Esophagus muscularis mucosa (tissue), 4 donors: Measurements from ENCODE around the gene BMAL1. TPM values are rescaled to one million over a fixed set of nuclear protein-coding genes. Genes with fewer than 3 reads are reported as not detected.

Experiments
- DNase-seq: peaks from one replicate; pipeline ENCODE4 v3.0.0-alpha.2; 2017; ENCODE audit errors: extremely low spot score
- H3K27ac ChIP-seq, 4 donors: fragments of 200-600 bp; sonication (generic); replicated peaks in 1 of 4; 1 replicate in 3 of 4; 2 replicates in 1 of 4; pipeline ENCODE4 v1.5.1; 2016 to 2019; ENCODE audit warnings: mild to moderate bottlenecking in 1 of 4
- H3K27me3 ChIP-seq, 4 donors: fragments of 200-600 bp; sonication (generic); one replicate each; pipeline versions ENCODE4 v1.5.1 to v1.6.0; 2016 to 2019
- H3K36me3 ChIP-seq, 4 donors: fragments of 200-600 bp; sonication (generic); one replicate each; pipeline ENCODE4 v1.5.1; 2016 to 2019
- H3K4me1 ChIP-seq, 4 donors: fragments of 200-600 bp; sonication (generic); one replicate each; pipeline ENCODE4 v1.5.1; 2016 to 2019
- H3K4me3 ChIP-seq, 4 donors: fragments of 200-600 bp; sonication (generic); 1 replicate in 2 of 4; 2 replicates in 2 of 4; pipeline ENCODE4 v1.5.1; 2016 to 2019; ENCODE audit warnings: mild to moderate bottlenecking in 4 of 4, moderate library complexity in 1 of 4
- H3K9me3 ChIP-seq, 4 donors: fragments of 200-600 bp; sonication (generic); 1 replicate in 3 of 4; 2 replicates in 1 of 4; pipeline ENCODE4 v1.5.1; 2016 to 2019
- EP300 ChIP-seq: sonication (generic); formaldehyde crosslinking; IDR thresholded peaks from one replicate; pipeline ENCODE4 v1.6.1; 2017; ENCODE audit warnings: antibody characterized with exemption
- POLR2A ChIP-seq: fragments of 450-650 bp; IDR thresholded peaks from one replicate; pipeline ENCODE4 v1.6.1; 2017; ENCODE audit warnings: antibody characterized with exemption, moderate library complexity, mild to moderate bottlenecking, low read depth
- POLR2AphosphoS5 ChIP-seq, 2 donors: sonication (generic); formaldehyde crosslinking; IDR thresholded peaks; one replicate each; pipeline ENCODE4 v1.6.1; 2017; ENCODE audit warnings: antibody characterized with exemption in 2 of 2
- WGBS: methylation state at CpG from one replicate; pipeline ENCODE4 v1.1.5; 2018; 5-methylcytosine and 5-hydroxymethylcytosine counted together
- intact Hi-C: fragments of 100-400 bp; cut with DNase I; formaldehyde crosslinking; loops from one replicate; pipeline ENCODE4 v1.15.1; 2023
- total RNA-seq, 4 donors: library from RNA; depleted of rRNA; stranded (reverse); fragments of >200 nt; gene quantifications; one replicate each; pipeline versions ENCODE4 v1.1.0 to v1.2.1, GENCODE V29; 2016
- TF ChIP-seq, protein P1 (sequence below), 3 experiments: fragments of 200-600 bp in 2 of 3; fragments of 450-650 bp in 1 of 3; sonication (generic) in 2 of 3; IDR thresholded peaks; one replicate each; pipeline ENCODE4 v1.5.1; 2017 to 2019; ENCODE audit warnings: antibody characterized with exemption in 3 of 3, mild to moderate bottlenecking in 2 of 3, moderate library complexity in 1 of 3

BMAL1 gene
- total RNA-seq, 4 donors from 2014 or later = 31.1 to 36.4 (median 33.9) TPM

DNA sequence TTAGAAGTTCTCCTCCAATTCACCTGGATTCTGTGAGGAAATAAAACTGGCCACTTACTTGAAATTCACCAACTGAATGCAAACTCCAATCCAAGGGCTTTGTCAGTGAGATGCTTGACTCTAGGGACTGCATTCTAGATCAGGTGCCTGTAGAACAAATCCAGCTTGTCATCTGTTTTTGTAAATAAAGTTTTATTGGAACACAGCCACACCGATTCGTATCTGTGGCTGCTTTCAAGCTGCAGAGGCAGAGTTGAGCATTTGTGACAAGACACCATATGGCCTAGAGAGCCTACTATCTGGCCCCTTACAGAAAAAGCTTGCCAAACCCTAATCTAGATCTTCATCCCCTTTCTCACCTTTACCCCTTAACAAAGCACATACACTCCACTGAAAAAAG, 103.1 kb downstream of the BMAL1 start:
- Histone ChIP-seq H3K9me3 (no peaks in the 10 kb centered on the region), H3K36me3 (peaks cover 44 to 89% (median 84%) of the 10 kb centered on the region in 4 donors), H3K4me1 (peaks cover 0 to 8% (median 3%) of the 10 kb centered on the region in 4 donors), H3K27me3 (no peaks in the 10 kb centered on the region), H3K4me3 (no peak overlapping the region), H3K27ac (no peak overlapping the region)
- intact Hi-C loops = no loop called here
- WGBS = 95% methylated on average over 2 of the region's 2 CpGs
- no peak for DNase-seq
- TF ChIP-seq EP300 (no peak), POLR2A (no peak), POLR2AphosphoS5 (IDR thresholded peaks at IDR 0.05) (no peak)
- TF ChIP-seq, protein P1, sequence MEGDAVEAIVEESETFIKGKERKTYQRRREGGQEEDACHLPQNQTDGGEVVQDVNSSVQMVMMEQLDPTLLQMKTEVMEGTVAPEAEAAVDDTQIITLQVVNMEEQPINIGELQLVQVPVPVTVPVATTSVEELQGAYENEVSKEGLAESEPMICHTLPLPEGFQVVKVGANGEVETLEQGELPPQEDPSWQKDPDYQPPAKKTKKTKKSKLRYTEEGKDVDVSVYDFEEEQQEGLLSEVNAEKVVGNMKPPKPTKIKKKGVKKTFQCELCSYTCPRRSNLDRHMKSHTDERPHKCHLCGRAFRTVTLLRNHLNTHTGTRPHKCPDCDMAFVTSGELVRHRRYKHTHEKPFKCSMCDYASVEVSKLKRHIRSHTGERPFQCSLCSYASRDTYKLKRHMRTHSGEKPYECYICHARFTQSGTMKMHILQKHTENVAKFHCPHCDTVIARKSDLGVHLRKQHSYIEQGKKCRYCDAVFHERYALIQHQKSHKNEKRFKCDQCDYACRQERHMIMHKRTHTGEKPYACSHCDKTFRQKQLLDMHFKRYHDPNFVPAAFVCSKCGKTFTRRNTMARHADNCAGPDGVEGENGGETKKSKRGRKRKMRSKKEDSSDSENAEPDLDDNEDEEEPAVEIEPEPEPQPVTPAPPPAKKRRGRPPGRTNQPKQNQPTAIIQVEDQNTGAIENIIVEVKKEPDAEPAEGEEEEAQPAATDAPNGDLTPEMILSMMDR (IDR thresholded peaks at IDR 0.05) = no peak

DNA sequence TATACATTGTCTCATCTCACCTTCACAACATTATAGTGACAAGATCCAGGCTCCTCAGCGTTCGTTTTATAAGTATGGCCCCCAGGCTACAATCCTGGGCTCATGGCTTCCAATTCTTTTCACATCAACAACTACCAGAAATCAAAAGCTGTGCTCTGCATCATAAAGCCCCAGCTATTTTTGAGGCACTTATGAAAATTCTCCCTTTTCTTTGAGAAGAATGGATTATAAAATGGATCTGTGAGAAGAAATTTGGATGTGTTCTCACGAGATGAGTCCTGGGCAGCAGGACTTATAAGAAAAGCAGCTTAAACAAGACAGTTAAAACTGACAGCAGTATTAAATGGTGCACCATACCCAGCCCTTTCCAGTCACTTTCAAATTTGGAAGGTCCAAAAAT, 105.2 kb downstream of the BMAL1 start:
- 87% methylated on average over 3 of the region's 3 CpGs for WGBS
- no peaks in the 10 kb centered on the region for H3K27me3 ChIP-seq
- H3K9me3 ChIP-seq = no peaks in the 10 kb centered on the region
- DNase-seq = no peak
- TF ChIP-seq EP300 (no peak), POLR2A (no peak), POLR2AphosphoS5 (IDR thresholded peaks at IDR 0.05) (no peak)
- TF ChIP-seq, protein P1 (IDR thresholded peaks at IDR 0.05) = no peak
- H3K27ac ChIP-seq = no peak overlapping the region
- H3K4me1 ChIP-seq = peaks cover 0 to 8% (median 3%) of the 10 kb centered on the region in 4 donors
- intact Hi-C loops = no loop called here
- H3K36me3 ChIP-seq = peaks cover 32 to 89% (median 81%) of the 10 kb centered on the region in 4 donors
- no peak overlapping the region for H3K4me3 ChIP-seq

DNA sequence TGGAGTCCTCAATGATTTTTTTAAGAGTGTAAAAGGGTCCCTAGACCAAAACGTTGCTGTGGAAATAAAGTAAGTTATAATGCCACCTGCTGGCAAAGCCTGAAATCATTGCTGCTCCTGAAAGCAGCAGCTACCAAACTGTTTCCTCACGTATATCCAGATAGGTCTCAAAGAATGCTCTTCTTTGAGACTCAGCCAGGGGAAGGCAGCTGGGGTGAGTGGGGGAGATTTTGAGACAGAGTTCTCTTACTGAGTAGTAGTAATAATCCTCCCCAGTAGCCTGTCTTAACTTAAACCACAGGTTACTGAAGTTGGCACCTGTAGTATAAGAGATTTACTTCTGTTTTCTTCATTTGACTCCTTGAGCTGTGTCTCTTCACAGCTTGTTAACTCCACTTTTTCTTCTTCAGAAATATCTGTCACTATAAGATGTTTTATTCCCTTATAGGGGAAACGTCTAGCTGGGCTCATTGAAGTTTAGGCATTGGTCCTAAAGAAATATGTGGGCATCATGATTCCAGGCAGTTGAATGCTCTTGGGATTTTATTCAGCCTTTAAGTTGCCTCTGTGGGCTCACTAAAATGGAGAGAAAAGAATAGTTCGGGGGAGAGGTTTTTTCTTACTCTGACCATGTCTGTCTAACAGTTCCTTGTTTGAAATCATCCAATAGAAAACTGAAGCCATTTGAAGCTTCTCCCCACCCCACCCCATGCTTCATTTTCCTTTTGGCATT, 107.5 kb downstream of the BMAL1 start:
- 39% methylated on average over 4 of the region's 4 CpGs for WGBS
- Histone ChIP-seq H3K36me3 (peaks cover 32 to 88% (median 77%) of the 10 kb centered on the region in 4 donors), H3K4me1 (peaks cover 0 to 8% (median 3%) of the 10 kb centered on the region in 4 donors), H3K27ac (peak overlapping the region in 1 of 4 donors; percentile 16), H3K9me3 (no peaks in the 10 kb centered on the region), H3K27me3 (no peaks in the 10 kb centered on the region), H3K4me3 (no peak overlapping the region)
- intact Hi-C loops = loop anchor here (5.0 kb wide), 1 partner anchor 77 kb away; the partner anchor contains the start of gene BTBD10
- no peak for TF ChIP-seq EP300
- TF ChIP-seq, protein P1 (IDR thresholded peaks at IDR 0.05) = peak; percentile 61 to 71 (median 66)
- TF ChIP-seq POLR2AphosphoS5 (IDR thresholded peaks at IDR 0.05) = no peak
- TF ChIP-seq POLR2A = no peak
- DNase-seq = no peak

DNA sequence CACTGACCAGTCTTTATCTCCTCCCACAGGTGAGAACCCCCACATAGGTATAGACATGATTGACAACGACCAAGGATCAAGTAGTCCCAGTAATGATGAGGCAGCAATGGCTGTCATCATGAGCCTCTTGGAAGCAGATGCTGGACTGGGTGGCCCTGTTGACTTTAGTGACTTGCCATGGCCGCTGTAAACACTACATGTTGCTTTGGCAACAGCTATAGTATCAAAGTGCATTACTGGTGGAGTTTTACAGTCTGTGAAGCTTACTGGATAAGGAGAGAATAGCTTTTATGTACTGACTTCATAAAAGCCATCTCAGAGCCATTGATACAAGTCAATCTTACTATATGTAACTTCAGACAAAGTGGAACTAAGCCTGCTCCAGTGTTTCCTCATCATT, 109.0 kb downstream of the BMAL1 start:
- Histone ChIP-seq H3K9me3 (no peaks in the 10 kb centered on the region), H3K4me1 (peaks cover 0 to 8% (median 3%) of the 10 kb centered on the region in 4 donors), H3K4me3 (no peak overlapping the region), H3K27ac (no peak overlapping the region), H3K27me3 (no peaks in the 10 kb centered on the region), H3K36me3 (peaks cover 21 to 88% (median 73%) of the 10 kb centered on the region in 4 donors)
- intact Hi-C loops = loop anchor here (5.0 kb wide), 1 partner anchor 76 kb away; the partner anchor contains the start of gene BTBD10
- no peak for DNase-seq
- TF ChIP-seq POLR2AphosphoS5 (IDR thresholded peaks at IDR 0.05) (no peak), EP300 (no peak), POLR2A (no peak)
- TF ChIP-seq, protein P1 (IDR thresholded peaks at IDR 0.05) = no peak
- WGBS = 92% methylated on average over 2 of the region's 2 CpGs
